Naive B cell (primary cell): ENCODE results near the gene PCMTD2. TPM values are rescaled to one million over a fixed set of nuclear protein-coding genes. Genes with fewer than 3 reads are reported as not detected.
"Not testable (repeated sequence)": the region's sequence is repeated elsewhere in the genome, so short reads cannot be mapped to it uniquely, and the experiment has no call there.

Experiments
- ATAC-seq, 2 donors: fragments of 150-1000 bp; cut with Tn5 transposase; 2 replicates each; pipeline ENCODE4 v1.10.0; 2021; ENCODE audit warnings: low read depth in 2 of 2, mild to moderate bottlenecking in 2 of 2, moderate library complexity in 2 of 2
- DNase-seq: peaks from one replicate; pipeline ENCODE4 v3.0.0; 2022
- H3K27ac Mint-ChIP-seq, 6 donors: one replicate each; pipeline ENCODE4 v1.8.0; 2020 to 2022; ENCODE audit warnings: mild to moderate bottlenecking in 6 of 6, mixed read lengths in 6 of 6, moderate library complexity in 5 of 6, inconsistent platforms in 2 of 6
- H3K27me3 Mint-ChIP-seq, 3 donors: one replicate each; pipeline ENCODE4 v1.8.0; 2021 to 2022; ENCODE audit warnings: mixed read lengths in 3 of 3, mild to moderate bottlenecking in 1 of 3
- H3K36me3 Mint-ChIP-seq, 2 donors: one replicate each; pipeline ENCODE4 v1.8.0; 2020 to 2022; ENCODE audit warnings: mixed read lengths in 2 of 2, inconsistent platforms in 1 of 2, mild to moderate bottlenecking in 1 of 2
- H3K4me1 Mint-ChIP-seq, 3 donors: one replicate each; pipeline ENCODE4 v1.8.0; 2020 to 2022; ENCODE audit warnings: mixed read lengths in 3 of 3, inconsistent platforms in 1 of 3, mild to moderate bottlenecking in 1 of 3, moderate library complexity in 1 of 3
- H3K4me3 Mint-ChIP-seq, 8 donors: one replicate each; pipeline ENCODE4 v1.8.0; 2020 to 2022; ENCODE audit warnings: mild to moderate bottlenecking in 8 of 8, mixed read lengths in 8 of 8, moderate library complexity in 8 of 8, inconsistent platforms in 2 of 8
- H3K9me3 Mint-ChIP-seq, 7 donors: one replicate each; pipeline ENCODE4 v1.8.0; 2020 to 2022; ENCODE audit warnings: mixed read lengths in 7 of 7, mild to moderate bottlenecking in 5 of 7, inconsistent platforms in 2 of 7, moderate library complexity in 1 of 7
- polyA plus RNA-seq, 6 donors: library from polyadenylated mRNA; unstranded; fragments of 300-500 nt; fragmentation: Illumina TruSeq; gene quantifications; one replicate each; pipeline ENCODE4 v1.2.3, GENCODE V29; 2021; ENCODE audit warnings: low read depth in 6 of 6

PCMTD2 gene
- polyA plus RNA-seq, 6 donors from 2014 or later = 47.3 to 127 (median 72.2) TPM

GRCh38 chr20:64285579-64286446 lies 30.3 kb downstream of the PCMTD2 start:
- ATAC-seq = peak; percentile 83 to 87
- H3K9me3 Mint-ChIP-seq, H3K4me1 Mint-ChIP-seq, H3K27me3 Mint-ChIP-seq, H3K4me3 Mint-ChIP-seq, H3K36me3 Mint-ChIP-seq: not testable (repeated sequence)
- peak overlapping the region in 2 of 6 donors; percentile 23 to 63 for H3K27ac Mint-ChIP-seq
- peak; percentile 59 for DNase-seq

- not testable (repeated sequence) for H3K27me3 Mint-ChIP-seq, H3K4me1 Mint-ChIP-seq, H3K27ac Mint-ChIP-seq, H3K36me3 Mint-ChIP-seq, DNase-seq, H3K9me3 Mint-ChIP-seq, H3K4me3 Mint-ChIP-seq
- peak in 1 of 2 donors; percentile 5 for ATAC-seq
These were observed 31.1 kb downstream of the PCMTD2 start for GRCh38 chr20:64286447-64287263.

- H3K36me3 Mint-ChIP-seq, H3K9me3 Mint-ChIP-seq, H3K4me1 Mint-ChIP-seq, H3K27me3 Mint-ChIP-seq, DNase-seq, H3K27ac Mint-ChIP-seq, H3K4me3 Mint-ChIP-seq, ATAC-seq: not testable (repeated sequence)
These were observed 31.7 kb downstream of the PCMTD2 start for GRCh38 chr20:64287264-64287590.

- H3K27me3 Mint-ChIP-seq, H3K4me3 Mint-ChIP-seq, H3K36me3 Mint-ChIP-seq, ATAC-seq, H3K27ac Mint-ChIP-seq, H3K9me3 Mint-ChIP-seq, DNase-seq, H3K4me1 Mint-ChIP-seq: not testable (repeated sequence)
These were observed 36.6 kb downstream of the PCMTD2 start for GRCh38 chr20:64292167-64292566.

- H3K9me3 Mint-ChIP-seq, H3K4me3 Mint-ChIP-seq, DNase-seq, H3K4me1 Mint-ChIP-seq, H3K27ac Mint-ChIP-seq, H3K27me3 Mint-ChIP-seq, ATAC-seq, H3K36me3 Mint-ChIP-seq: not testable (repeated sequence)
These were observed 47.5 kb downstream of the PCMTD2 start for GRCh38 chr20:64303086-64303485.

- not testable (repeated sequence) for H3K27ac Mint-ChIP-seq, H3K36me3 Mint-ChIP-seq, H3K4me1 Mint-ChIP-seq, DNase-seq, ATAC-seq, H3K4me3 Mint-ChIP-seq, H3K9me3 Mint-ChIP-seq
- H3K27me3 Mint-ChIP-seq = peaks cover 8 to 36% (median 14%) of the 10 kb centered on the region in 3 donors
These were observed 58.2 kb downstream of the PCMTD2 start for GRCh38 chr20:64313761-64314160.

GRCh38 chr20:64315381-64315780 lies 59.8 kb downstream of the PCMTD2 start:
- H3K4me3 Mint-ChIP-seq = peak overlapping the region in 2 of 8 donors; percentile 42 to 82
- H3K27me3 Mint-ChIP-seq = peaks cover 8 to 51% (median 21%) of the 10 kb centered on the region in 3 donors
- not testable (repeated sequence) for H3K36me3 Mint-ChIP-seq, ATAC-seq, H3K27ac Mint-ChIP-seq, H3K9me3 Mint-ChIP-seq, DNase-seq, H3K4me1 Mint-ChIP-seq

- H3K4me3 Mint-ChIP-seq = peak overlapping the region in 7 of 8 donors; percentile 9 to 83 (median 62)
- ATAC-seq, DNase-seq, H3K36me3 Mint-ChIP-seq, H3K4me1 Mint-ChIP-seq, H3K9me3 Mint-ChIP-seq: not testable (repeated sequence)
- peak overlapping the region in 1 of 6 donors; percentile 32 for H3K27ac Mint-ChIP-seq
- peaks cover 8 to 51% (median 21%) of the 10 kb centered on the region in 3 donors for H3K27me3 Mint-ChIP-seq
These were observed 60.3 kb downstream of the PCMTD2 start for GRCh38 chr20:64315884-64316283.

GRCh38 chr20:64316415-64317083 lies 61.0 kb downstream of the PCMTD2 start:
- ATAC-seq = peak in 1 of 2 donors; percentile 28
- peaks cover 8 to 51% (median 21%) of the 10 kb centered on the region in 3 donors for H3K27me3 Mint-ChIP-seq
- H3K4me3 Mint-ChIP-seq, H3K27ac Mint-ChIP-seq, H3K4me1 Mint-ChIP-seq, H3K9me3 Mint-ChIP-seq, DNase-seq, H3K36me3 Mint-ChIP-seq: not testable (repeated sequence)

GRCh38 chr20:64317331-64317730 lies 61.8 kb downstream of the PCMTD2 start:
- not testable (repeated sequence) for H3K36me3 Mint-ChIP-seq, H3K4me3 Mint-ChIP-seq, H3K27ac Mint-ChIP-seq, DNase-seq, H3K4me1 Mint-ChIP-seq, H3K9me3 Mint-ChIP-seq, ATAC-seq
- peaks cover 8 to 52% (median 21%) of the 10 kb centered on the region in 3 donors for H3K27me3 Mint-ChIP-seq

GRCh38 chr20:64318056-64318455 lies 62.5 kb downstream of the PCMTD2 start:
- not testable (repeated sequence) for H3K4me1 Mint-ChIP-seq, H3K36me3 Mint-ChIP-seq, H3K4me3 Mint-ChIP-seq, H3K9me3 Mint-ChIP-seq, DNase-seq, H3K27ac Mint-ChIP-seq, ATAC-seq
- H3K27me3 Mint-ChIP-seq = peaks cover 8 to 55% (median 21%) of the 10 kb centered on the region in 3 donors

GRCh38 chr20:64322031-64322789 lies 66.7 kb downstream of the PCMTD2 start:
- H3K27me3 Mint-ChIP-seq = peaks cover 0 to 58% (median 39%) of the 10 kb centered on the region in 3 donors
- not testable (repeated sequence) for DNase-seq, H3K36me3 Mint-ChIP-seq, ATAC-seq, H3K9me3 Mint-ChIP-seq, H3K27ac Mint-ChIP-seq, H3K4me3 Mint-ChIP-seq, H3K4me1 Mint-ChIP-seq
